ENCODE results near the gene MAJIN. TPM values are rescaled to one million over a fixed set of nuclear protein-coding genes. Genes with fewer than 3 reads are reported as not detected.
A peak's percentile ranks its signal among the peaks of the same experiment; 100 is the strongest.

MAJIN gene
- total RNA-seq, 2 donors from 2014 or later = 1.1 TPM; not detected in 1

GRCh38 chr11:64967375-64967774 lies 4.5 kb downstream of the MAJIN start:
- no peaks in the 10 kb centered on the region for H3K9me3 Mint-ChIP-seq

DNA sequence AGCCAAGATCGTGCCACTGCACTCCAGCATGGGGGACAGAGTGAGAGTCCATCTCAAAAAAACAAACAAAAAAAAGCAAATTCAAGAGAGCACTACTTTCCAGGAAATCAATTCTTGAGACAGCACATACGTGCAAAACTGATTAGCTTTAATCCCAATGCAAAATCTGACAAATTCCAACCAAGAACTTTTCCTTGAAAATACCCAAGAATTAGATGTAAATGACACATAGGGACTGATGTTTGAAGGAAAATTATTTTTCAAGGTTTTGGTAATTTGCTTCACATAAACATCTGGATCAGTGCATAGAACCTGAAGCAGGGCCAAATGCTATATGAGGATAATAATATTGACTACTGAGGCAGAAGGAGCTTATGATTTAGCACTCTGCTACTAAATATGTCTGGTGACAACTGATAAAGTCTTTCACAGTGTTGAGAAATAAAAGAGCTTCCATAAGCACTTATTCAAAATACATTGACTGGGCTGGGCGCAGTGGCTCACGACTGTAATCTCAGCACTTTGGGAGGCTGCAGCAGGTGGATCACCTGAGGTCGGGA lies 8.8 kb downstream of the MAJIN start:
- no peak overlapping the region for H3K4me3 Mint-ChIP-seq
- no peak for ATAC-seq (replicated peaks)
- no peaks in the 10 kb centered on the region for H3K9me3 Mint-ChIP-seq
- H3K36me3 Mint-ChIP-seq (ENCODE audit: low read depth) = no peaks in the 10 kb centered on the region
- H3K27me3 Mint-ChIP-seq = peaks cover 7% of the 10 kb centered on the region
- peaks cover 18% of the 10 kb centered on the region for H3K4me1 Mint-ChIP-seq
- no peak overlapping the region for H3K27ac Mint-ChIP-seq

More at GRCh38 chr11:64967375-64967774, 4.5 kb downstream of the MAJIN start:
- H3K27ac Mint-ChIP-seq = peak overlapping the region; percentile 75
- H3K4me1 Mint-ChIP-seq = peaks cover 33% of the 10 kb centered on the region
- H3K27me3 Mint-ChIP-seq = no peaks in the 10 kb centered on the region
- peaks cover 6% of the 10 kb centered on the region for H3K36me3 Mint-ChIP-seq (ENCODE audit: low read depth)
- peak overlapping the region; percentile 43 for H3K4me3 Mint-ChIP-seq
- ATAC-seq (replicated peaks) = peak; percentile 52

- peaks cover 5% of the 10 kb centered on the region for H3K4me1 Mint-ChIP-seq
- H3K9me3 Mint-ChIP-seq = no peaks in the 10 kb centered on the region
Observed at GRCh38 chr11:64960719-64961118, 11.2 kb downstream of the MAJIN start.

DNA sequence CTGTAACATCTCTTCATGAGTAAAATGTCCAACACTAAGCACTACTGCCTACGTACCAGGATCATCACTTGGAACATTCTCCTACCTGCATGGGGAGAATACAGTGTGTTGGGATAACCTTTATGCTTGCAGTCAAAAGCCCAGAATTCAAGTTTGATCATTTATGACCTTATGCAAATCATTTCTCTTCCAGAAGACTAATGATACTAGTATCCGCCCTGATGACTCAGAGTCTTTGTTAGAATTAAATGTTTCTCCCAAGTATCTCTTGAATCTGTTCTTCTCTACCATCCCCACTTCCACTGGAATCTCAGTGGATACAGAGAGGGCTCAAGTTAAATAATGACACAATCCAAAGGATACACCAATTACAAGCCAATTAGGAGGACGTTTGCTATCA lies 12.4 kb downstream of the MAJIN start:
- no peak for ATAC-seq (replicated peaks)
- H3K4me3 Mint-ChIP-seq = no peak overlapping the region

More at GRCh38 chr11:64960719-64961118, 11.2 kb downstream of the MAJIN start:
- H3K36me3 Mint-ChIP-seq (ENCODE audit: low read depth) = no peaks in the 10 kb centered on the region
- no peak overlapping the region for H3K4me3 Mint-ChIP-seq
- H3K27ac Mint-ChIP-seq = no peak overlapping the region
- no peak for ATAC-seq (replicated peaks)
- peaks cover 7% of the 10 kb centered on the region for H3K27me3 Mint-ChIP-seq

GRCh38 chr11:64954201-64954600 lies 17.7 kb downstream of the MAJIN start:
- Mint-ChIP-seq H3K27me3 (peaks cover 7% of the 10 kb centered on the region), H3K4me3 (no peak overlapping the region), H3K27ac (no peak overlapping the region), H3K4me1 (no peaks in the 10 kb centered on the region), H3K9me3 (no peaks in the 10 kb centered on the region), H3K36me3 (ENCODE audit: low read depth) (no peaks in the 10 kb centered on the region)
- ATAC-seq (replicated peaks) = no peak

More for the DNA sequence above, 12.4 kb downstream of the MAJIN start:
- no peaks in the 10 kb centered on the region for H3K36me3 Mint-ChIP-seq (ENCODE audit: low read depth)
- peaks cover 5% of the 10 kb centered on the region for H3K4me1 Mint-ChIP-seq
- peaks cover 7% of the 10 kb centered on the region for H3K27me3 Mint-ChIP-seq
- H3K27ac Mint-ChIP-seq = no peak overlapping the region
- H3K9me3 Mint-ChIP-seq = no peaks in the 10 kb centered on the region

DNA sequence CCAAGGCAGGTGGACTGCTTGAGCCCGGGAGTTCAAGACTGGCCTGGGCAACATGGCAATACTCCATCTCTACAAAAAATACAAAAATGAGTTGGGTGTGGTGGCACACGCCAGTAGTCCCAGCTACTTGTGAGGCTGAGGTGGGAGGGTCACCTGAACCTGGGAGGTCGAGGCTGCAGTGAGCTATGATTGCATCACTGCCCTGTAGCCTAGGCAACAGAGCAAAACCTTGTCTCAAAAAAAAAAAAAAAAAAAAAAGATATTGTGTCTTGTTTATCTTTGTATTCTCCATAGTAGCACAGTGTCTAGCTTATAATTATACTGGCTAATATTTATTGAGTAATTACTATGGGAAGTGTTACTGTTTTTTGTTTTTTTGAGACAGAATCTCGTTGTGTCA lies 20.4 kb downstream of the MAJIN start:
- ATAC-seq (replicated peaks) = no peak
- H3K9me3 Mint-ChIP-seq = no peaks in the 10 kb centered on the region
- no peaks in the 10 kb centered on the region for H3K4me1 Mint-ChIP-seq
- H3K27me3 Mint-ChIP-seq = peaks cover 7% of the 10 kb centered on the region
- H3K36me3 Mint-ChIP-seq (ENCODE audit: low read depth) = no peaks in the 10 kb centered on the region
- H3K27ac Mint-ChIP-seq = no peak overlapping the region
- no peak overlapping the region for H3K4me3 Mint-ChIP-seq

GRCh38 chr11:64947208-64947814 lies 24.6 kb downstream of the MAJIN start:
- Mint-ChIP-seq H3K27ac (no peak overlapping the region), H3K9me3 (no peaks in the 10 kb centered on the region), H3K36me3 (ENCODE audit: low read depth) (no peaks in the 10 kb centered on the region), H3K27me3 (peaks cover 4% of the 10 kb centered on the region), H3K4me1 (no peaks in the 10 kb centered on the region), H3K4me3 (no peak overlapping the region)
- no peak for ATAC-seq (replicated peaks)

DNA sequence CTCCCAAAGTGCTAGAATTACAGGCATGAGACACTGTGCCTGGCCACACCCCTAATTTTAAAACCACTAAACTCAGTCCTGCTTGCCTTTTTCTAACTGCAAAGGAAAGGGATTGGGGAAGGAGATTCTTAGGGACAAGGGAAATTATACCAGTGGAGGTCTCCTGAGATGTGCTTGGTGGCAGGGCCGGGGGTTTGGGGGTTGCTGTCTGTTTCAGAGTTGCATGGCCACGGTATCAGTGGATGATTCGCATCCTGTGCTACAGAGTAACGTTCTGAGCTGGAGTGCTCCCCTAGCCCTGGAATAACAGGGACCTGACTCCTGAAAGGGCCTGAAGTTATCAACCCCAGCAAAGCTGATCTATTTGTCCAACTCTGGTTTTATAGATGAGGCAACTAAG lies 35.4 kb downstream of the MAJIN start:
- H3K4me1 Mint-ChIP-seq = no peaks in the 10 kb centered on the region
- peak; percentile 56 for ATAC-seq (replicated peaks)
- peak overlapping the region; percentile 17 for H3K27ac Mint-ChIP-seq
- peaks cover 26% of the 10 kb centered on the region for H3K36me3 Mint-ChIP-seq (ENCODE audit: low read depth)
- no peak overlapping the region for H3K4me3 Mint-ChIP-seq
- no peaks in the 10 kb centered on the region for H3K9me3 Mint-ChIP-seq
- peaks cover 11% of the 10 kb centered on the region for H3K27me3 Mint-ChIP-seq

- H3K4me1 Mint-ChIP-seq = no peaks in the 10 kb centered on the region
- H3K9me3 Mint-ChIP-seq = no peaks in the 10 kb centered on the region
- H3K36me3 Mint-ChIP-seq (ENCODE audit: low read depth) = peaks cover 36% of the 10 kb centered on the region
- peak within 1 kb of the TSS; percentile 17 for H3K27ac Mint-ChIP-seq
- no peak for ATAC-seq (replicated peaks)
- H3K27me3 Mint-ChIP-seq = peaks cover 11% of the 10 kb centered on the region
- no peak within 1 kb of the TSS for H3K4me3 Mint-ChIP-seq
Observed at GRCh38 chr11:64935359-64936081, 36.4 kb downstream of the MAJIN start, which contains the start of gene GPHA2. TSS of gene GPHA2 (minus strand) at chr11:64935893. CDS start at chr11:64935460, 433 bp downstream.

- no peak overlapping the region for H3K4me3 Mint-ChIP-seq
- H3K9me3 Mint-ChIP-seq = no peaks in the 10 kb centered on the region
- peaks cover 43% of the 10 kb centered on the region for H3K36me3 Mint-ChIP-seq (ENCODE audit: low read depth)
- H3K4me1 Mint-ChIP-seq = no peaks in the 10 kb centered on the region
- no peak for ATAC-seq (replicated peaks)
- no peak overlapping the region for H3K27ac Mint-ChIP-seq
- peaks cover 7% of the 10 kb centered on the region for H3K27me3 Mint-ChIP-seq
Observed at GRCh38 chr11:64934682-64935358, 37.1 kb downstream of the MAJIN start.

GRCh38 chr11:64933935-64934681 lies 37.8 kb downstream of the MAJIN start:
- no peak for ATAC-seq (replicated peaks)
- Mint-ChIP-seq H3K9me3 (no peaks in the 10 kb centered on the region), H3K4me1 (no peaks in the 10 kb centered on the region), H3K36me3 (ENCODE audit: low read depth) (peaks cover 50% of the 10 kb centered on the region), H3K4me3 (no peak overlapping the region), H3K27me3 (peaks cover 7% of the 10 kb centered on the region), H3K27ac (no peak overlapping the region)

GRCh38 chr11:64933213-64933934 lies 38.5 kb downstream of the MAJIN start:
- H3K4me1 Mint-ChIP-seq = no peaks in the 10 kb centered on the region
- peak; percentile 9 for ATAC-seq (replicated peaks)
- peaks cover 53% of the 10 kb centered on the region for H3K36me3 Mint-ChIP-seq (ENCODE audit: low read depth)
- H3K4me3 Mint-ChIP-seq = no peak overlapping the region
- H3K9me3 Mint-ChIP-seq = no peaks in the 10 kb centered on the region
- H3K27me3 Mint-ChIP-seq = peaks cover 4% of the 10 kb centered on the region
- no peak overlapping the region for H3K27ac Mint-ChIP-seq

DNA sequence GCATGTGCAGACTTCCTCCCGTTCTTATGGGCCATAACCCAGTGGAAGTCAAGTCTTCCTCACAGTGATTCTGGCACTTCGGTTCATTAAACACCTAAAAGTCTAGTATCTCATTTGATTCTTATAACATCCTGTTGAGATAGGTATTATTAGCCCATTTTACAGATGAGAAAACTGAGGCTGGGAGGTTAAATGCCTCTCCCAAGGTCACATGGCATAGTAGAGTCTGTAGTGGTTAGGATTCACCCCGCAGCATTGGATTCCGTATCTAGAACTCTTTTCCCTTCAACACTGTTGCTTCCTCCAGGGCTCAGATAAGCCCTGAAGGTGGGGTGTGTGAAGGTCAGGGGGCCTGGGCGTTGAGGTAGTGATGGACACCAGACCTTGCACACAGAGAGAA lies 39.6 kb downstream of the MAJIN start:
- ATAC-seq (replicated peaks) = no peak
- Mint-ChIP-seq H3K4me3 (no peak overlapping the region), H3K36me3 (ENCODE audit: low read depth) (peaks cover 61% of the 10 kb centered on the region), H3K27ac (no peak overlapping the region), H3K9me3 (no peaks in the 10 kb centered on the region), H3K4me1 (no peaks in the 10 kb centered on the region), H3K27me3 (no peaks in the 10 kb centered on the region)

Data from activated T-helper 17 cell treated with anti-CD3 and anti-CD28 coated beads, Interleukin-2, amount 50 U/mL, for 72 hours (primary cell).